ENCODE results near the gene SEC14L6.

GRCh38 chr22:30507670-30508069 lies 38.9 kb downstream of the SEC14L6 start:
- TF ChIP-seq POLR2A (IDR thresholded peaks at IDR 0.05) (no peak), CTCF (IDR thresholded peaks at IDR 0.05) (no peak), POLR2AphosphoS5 (IDR thresholded peaks at IDR 0.05) (no peak)
